HG03457 (cell line): ENCODE data around the gene CTTNBP2.
"Not testable (repeated sequence)": the region's sequence is repeated elsewhere in the genome, so short reads cannot be mapped to it uniquely, and the experiment has no call there.

Experiments
- ATAC-seq: cut with Tn5 transposase; IDR thresholded peaks from one replicate; pipeline ENCODE4 v1.9.1; 2021; ENCODE audit warnings: moderate number of reproducible peaks; ENCODE audit not compliant: unreplicated experiment

CTTNBP2 gene

GRCh38 chr7:117750612-117751563 lies 122.4 kb downstream of the CTTNBP2 start:
- ATAC-seq: no peak

- no peak for ATAC-seq
Observed at GRCh38 chr7:117741962-117742361, 131.3 kb downstream of the CTTNBP2 start.

DNA sequence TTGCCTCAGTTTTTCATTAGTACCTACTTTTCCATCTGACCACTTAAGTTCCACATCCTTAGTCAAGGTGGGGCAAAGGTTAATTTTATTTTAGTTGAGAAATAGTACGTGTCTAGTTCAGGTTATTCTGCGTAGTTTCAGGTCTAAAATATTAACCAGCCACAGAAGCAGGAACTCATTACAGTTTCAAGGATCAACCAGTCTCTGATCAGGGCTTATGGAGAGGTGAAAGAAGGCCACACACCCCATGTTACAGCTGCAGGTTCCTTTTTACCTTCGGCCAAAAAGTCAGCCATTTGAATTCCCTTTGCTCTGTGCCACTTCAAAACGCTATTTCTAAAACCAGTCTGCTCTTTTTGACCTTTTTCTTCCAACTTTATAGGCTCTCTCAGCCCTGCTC lies 134.2 kb downstream of the CTTNBP2 start:
- no peak for ATAC-seq

DNA sequence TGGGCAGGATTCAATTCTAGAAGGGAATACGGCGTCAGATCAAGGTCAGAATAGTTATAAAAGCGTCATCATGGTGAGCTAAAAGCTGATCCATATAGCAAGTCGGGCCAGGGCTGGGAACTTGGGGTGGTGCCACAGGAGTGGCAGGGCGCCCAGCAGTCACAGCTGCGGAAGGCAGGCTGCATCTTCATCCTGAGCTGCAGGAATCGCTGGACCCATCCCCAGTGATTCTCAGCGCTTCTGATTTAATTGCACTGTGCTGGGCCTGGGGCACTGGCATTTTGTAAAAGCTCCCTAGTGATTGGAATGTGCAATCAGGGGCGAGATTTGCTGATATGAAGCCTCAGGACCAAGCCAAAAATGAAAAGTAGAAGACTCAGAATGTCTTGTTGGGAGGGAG lies 135.3 kb downstream of the CTTNBP2 start:
- ATAC-seq: no peak

GRCh38 chr7:117731455-117731854 lies 141.8 kb downstream of the CTTNBP2 start:
- ATAC-seq: peak; percentile 95

DNA sequence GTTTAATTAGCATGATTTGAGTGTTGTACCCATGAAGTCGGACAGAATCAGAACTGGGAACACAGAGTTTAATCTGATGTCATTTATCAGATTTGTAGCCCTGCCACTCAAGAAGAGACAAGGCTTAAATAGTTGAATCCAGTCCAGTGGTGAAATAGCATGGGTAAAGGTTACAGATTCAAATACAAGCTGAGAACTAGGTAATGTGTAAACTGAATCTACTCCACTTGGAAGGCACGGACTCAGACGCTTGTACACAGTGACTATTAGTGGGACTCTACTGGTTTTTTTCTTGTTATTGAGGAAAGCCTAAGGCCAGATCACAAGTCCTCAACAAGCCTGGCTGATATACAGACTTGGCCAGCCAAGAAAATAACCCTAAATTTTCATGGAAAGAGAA lies 142.9 kb downstream of the CTTNBP2 start:
- no peak for ATAC-seq

DNA sequence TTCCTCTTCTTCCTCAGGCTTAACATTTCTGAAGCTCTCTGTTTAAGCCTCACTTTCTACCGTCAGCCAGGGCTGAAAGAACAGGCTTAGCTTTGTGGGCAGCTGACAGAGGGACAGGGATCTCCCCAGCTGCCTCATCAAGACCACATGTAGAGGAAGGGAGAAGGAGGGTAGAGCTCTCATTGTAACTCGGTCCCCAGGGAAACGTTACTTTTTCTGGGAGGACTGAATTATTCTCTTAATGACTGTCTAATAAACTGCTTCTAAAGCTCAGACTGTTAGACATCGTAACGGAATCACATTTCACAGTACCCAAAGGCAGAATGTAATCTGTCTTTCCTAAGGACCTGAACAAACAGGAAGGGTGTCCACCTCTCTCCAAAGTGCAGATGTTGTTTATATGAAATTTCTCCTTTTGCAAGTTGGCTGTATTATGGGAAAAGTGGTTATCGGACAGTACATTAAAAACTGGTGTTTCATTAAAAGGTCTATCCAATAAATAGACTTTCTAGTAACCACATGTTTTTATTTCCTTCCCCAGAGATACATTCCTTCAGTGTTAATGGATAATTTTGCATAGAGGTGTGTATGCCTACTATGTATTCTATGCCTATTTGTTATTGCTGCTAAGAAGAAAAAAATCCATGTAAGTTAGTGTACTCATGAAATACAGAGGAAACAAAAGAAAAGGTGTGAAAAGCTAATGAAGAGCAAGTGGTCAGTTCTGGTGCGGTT lies 144.2 kb downstream of the CTTNBP2 start:
- ATAC-seq: no peak

DNA sequence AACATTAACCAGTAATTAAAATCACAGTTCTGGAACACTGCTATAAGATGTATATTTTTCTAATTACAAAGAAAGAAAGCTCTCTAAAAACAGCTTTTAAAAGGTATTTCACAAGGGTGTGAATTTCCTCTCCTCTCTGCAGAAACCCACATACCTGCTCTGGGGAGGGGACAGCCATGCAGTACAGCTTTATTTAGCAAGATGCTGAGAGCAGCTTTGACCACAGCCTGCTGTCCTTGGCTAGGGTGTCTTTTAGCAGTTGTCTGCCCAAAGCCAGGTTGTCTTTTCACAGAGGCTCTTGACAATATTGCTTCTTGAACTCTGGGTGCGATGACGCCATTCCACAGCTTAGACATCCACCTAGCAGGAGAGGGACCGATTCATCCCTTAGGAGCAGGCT lies 148.3 kb downstream of the CTTNBP2 start:
- no peak for ATAC-seq

DNA sequence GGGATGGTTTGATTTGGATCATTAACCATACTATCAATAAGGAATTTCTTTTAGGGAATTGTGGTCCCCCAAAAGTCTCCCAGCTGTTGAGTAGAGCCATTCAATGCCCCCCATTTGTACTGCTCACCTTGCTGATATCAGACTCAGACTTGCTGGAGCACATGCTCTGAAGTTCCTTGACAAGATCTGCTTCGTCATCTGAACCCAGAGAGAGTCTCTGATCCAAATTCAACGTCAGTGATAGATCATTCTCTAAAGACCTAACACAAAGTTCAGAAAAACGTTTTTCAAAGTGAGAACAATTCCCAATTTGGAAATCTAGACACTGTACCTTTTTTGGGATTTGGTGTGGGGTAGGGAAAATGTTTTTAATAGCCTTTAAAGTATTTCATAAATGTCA lies 153.9 kb downstream of the CTTNBP2 start:
- no peak for ATAC-seq

GRCh38 chr7:117718116-117718835 lies 155.0 kb downstream of the CTTNBP2 start:
- ATAC-seq: no peak

DNA sequence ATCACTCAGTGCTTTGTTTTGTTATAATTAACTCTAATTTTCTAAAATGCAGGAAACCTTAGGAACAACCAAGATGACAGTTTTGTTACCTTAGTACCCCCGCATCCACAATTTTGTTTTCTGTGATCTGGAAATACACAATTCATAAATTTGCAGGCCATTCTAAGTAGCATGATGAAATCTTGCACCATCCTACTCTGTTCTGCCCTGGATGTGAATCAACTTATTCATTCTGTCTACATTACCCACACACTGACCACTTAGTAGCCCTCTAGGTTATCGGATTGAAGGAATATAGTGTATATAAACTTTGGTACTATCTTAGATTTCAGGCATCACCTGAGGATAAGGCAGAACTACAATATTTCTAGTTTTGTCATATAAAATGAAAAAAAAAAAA lies 155.9 kb downstream of the CTTNBP2 start:
- no peak for ATAC-seq

GRCh38 chr7:117716707-117717299 lies 156.4 kb downstream of the CTTNBP2 start:
- no peak for ATAC-seq

DNA sequence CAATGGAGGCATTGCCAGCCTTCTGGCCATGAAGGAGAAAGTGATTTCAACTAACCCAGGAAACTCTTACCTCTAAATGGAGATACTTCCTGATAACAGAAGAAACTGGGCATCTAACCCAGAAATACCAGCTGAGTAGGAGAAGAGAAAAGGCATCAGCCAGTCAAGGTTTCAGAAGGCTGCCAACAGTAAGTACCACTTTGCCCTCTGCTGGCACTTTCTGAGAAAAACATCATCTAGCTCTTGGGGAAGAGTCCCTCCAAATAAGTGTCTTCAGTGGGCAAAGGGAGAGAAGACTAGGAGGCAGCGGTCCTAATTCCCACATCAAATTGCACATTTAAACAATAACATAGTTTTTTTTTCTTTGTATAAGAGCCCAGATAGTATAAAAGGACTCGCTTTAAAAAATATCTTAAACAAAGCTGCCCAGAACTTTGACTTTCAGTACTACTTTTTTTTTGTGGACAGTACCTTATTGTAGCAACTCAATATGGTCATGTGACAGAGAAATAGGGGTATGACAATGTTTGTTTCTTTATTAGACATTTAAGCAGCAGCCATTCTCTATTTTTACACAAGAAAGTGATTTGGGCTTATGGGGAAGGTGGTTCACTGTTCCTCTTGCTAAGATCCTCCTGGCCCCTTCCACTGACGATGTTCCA lies 157.3 kb downstream of the CTTNBP2 start:
- peak; percentile 62 for ATAC-seq

GRCh38 chr7:117711556-117711955 lies 161.7 kb downstream of the CTTNBP2 start:
- ATAC-seq: no peak

GRCh38 chr7:117708173-117708572 lies 165.1 kb downstream of the CTTNBP2 start:
- not testable (repeated sequence) for ATAC-seq

- no peak for ATAC-seq
Observed at GRCh38 chr7:117707080-117707479, 166.2 kb downstream of the CTTNBP2 start.

GRCh38 chr7:117706210-117706609 lies 167.0 kb downstream of the CTTNBP2 start:
- no peak for ATAC-seq

GRCh38 chr7:117705630-117706029 lies 167.6 kb downstream of the CTTNBP2 start:
- no peak for ATAC-seq

DNA sequence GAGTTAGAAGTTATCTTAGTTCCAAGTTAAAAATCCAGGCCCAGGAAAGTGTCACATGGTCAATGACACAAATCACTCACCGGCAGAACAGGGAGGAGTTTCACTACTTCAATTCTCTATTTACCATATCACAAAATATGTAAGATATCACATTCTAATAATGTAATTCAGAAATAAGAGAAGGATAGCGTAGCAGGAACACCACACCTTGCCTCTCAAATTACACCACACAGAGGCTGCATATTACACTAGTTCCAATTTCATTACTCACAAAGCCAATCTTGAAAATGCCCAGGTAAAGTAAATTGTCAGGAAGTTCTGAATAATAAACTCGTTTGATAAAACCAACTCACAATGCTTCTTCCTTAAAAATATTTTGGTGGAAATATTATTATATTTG lies 169.2 kb downstream of the CTTNBP2 start:
- ATAC-seq: no peak

GRCh38 chr7:117698018-117698417 lies 175.2 kb downstream of the CTTNBP2 start:
- no peak for ATAC-seq
